GM18909 (cell line): ENCODE data around the gene RPRML.
"Not testable (repeated sequence)": the region's sequence is repeated elsewhere in the genome, so short reads cannot be mapped to it uniquely, and the experiment has no call there.

Source experiments
- ATAC-seq: cut with Tn5 transposase; IDR thresholded peaks from one replicate; pipeline ENCODE4 v1.9.1; 2021; ENCODE audit warnings: mild to moderate bottlenecking; ENCODE audit not compliant: unreplicated experiment, poor library complexity

The RPRML gene

GRCh38 chr17:46977348-46977747 lies 1.7 kb downstream of the RPRML start:
- ATAC-seq = no peak

GRCh38 chr17:46976626-46977270 lies 2.3 kb downstream of the RPRML start:
- ATAC-seq = no peak

GRCh38 chr17:46975287-46975686 lies 3.8 kb downstream of the RPRML start:
- ATAC-seq = no peak

- no peak for ATAC-seq
These were observed 5.0 kb downstream of the RPRML start for GRCh38 chr17:46974086-46974485.

- ATAC-seq = no peak
These were observed 6.7 kb downstream of the RPRML start for GRCh38 chr17:46972346-46972745.

GRCh38 chr17:46971647-46972300 lies 7.3 kb downstream of the RPRML start:
- ATAC-seq = no peak

- ATAC-seq = no peak
These were observed 10.2 kb downstream of the RPRML start for GRCh38 chr17:46968896-46969295.

- ATAC-seq = no peak
These were observed 10.7 kb downstream of the RPRML start for GRCh38 chr17:46968224-46968834.

GRCh38 chr17:46964315-46965265 lies 14.5 kb downstream of the RPRML start:
- no peak for ATAC-seq

GRCh38 chr17:46963571-46963970 lies 15.5 kb downstream of the RPRML start:
- ATAC-seq = no peak

- ATAC-seq = no peak
These were observed 16.7 kb downstream of the RPRML start for GRCh38 chr17:46962374-46962790.

GRCh38 chr17:46960152-46960551 lies 18.9 kb downstream of the RPRML start:
- ATAC-seq = no peak

- no peak for ATAC-seq
These were observed 20.9 kb downstream of the RPRML start for GRCh38 chr17:46958041-46958591.

GRCh38 chr17:46953191-46953590 lies 25.9 kb downstream of the RPRML start:
- ATAC-seq = not testable (repeated sequence)

- ATAC-seq = no peak
These were observed 26.9 kb downstream of the RPRML start for GRCh38 chr17:46952115-46952514.

- ATAC-seq = no peak
These were observed 27.3 kb downstream of the RPRML start for GRCh38 chr17:46951706-46952105.

- ATAC-seq = no peak
These were observed 27.9 kb downstream of the RPRML start for GRCh38 chr17:46950997-46951621.

- no peak for ATAC-seq
These were observed 28.6 kb downstream of the RPRML start for GRCh38 chr17:46950342-46950996.
